T-helper 2 cell treated with Interferon-gamma antibody and Interleukin-4, amounts not matched to agents 5 μg/mL and 100 μg/mL, for 36 hours (primary cell): ENCODE results near the gene CTXND1.
"Not testable (repeated sequence)": the region's sequence is repeated elsewhere in the genome, so short reads cannot be mapped to it uniquely, and the experiment has no call there.

ENCODE experiments used
- DNase-seq: peaks from one replicate; pipeline ENCODE4 v3.0.0; 2021; ENCODE audit warnings: low spot score
- H3K27ac Mint-ChIP-seq: one replicate; pipeline ENCODE4 v1.8.0; 2021; ENCODE audit warnings: mild to moderate bottlenecking, mixed read lengths
- H3K27me3 Mint-ChIP-seq: one replicate; pipeline ENCODE4 v1.8.0; 2021; ENCODE audit warnings: low read depth, mixed read lengths
- H3K36me3 Mint-ChIP-seq: one replicate; pipeline ENCODE4 v1.8.0; 2021; ENCODE audit warnings: low read depth, mixed read lengths
- H3K4me1 Mint-ChIP-seq: one replicate; pipeline ENCODE4 v1.8.0; 2021; ENCODE audit warnings: low read depth, mixed read lengths
- H3K4me3 Mint-ChIP-seq: one replicate; pipeline ENCODE4 v1.8.0; 2022; ENCODE audit warnings: mild to moderate bottlenecking, moderate library complexity, mixed read lengths
- H3K9me3 Mint-ChIP-seq: one replicate; pipeline ENCODE4 v1.8.0; 2021; ENCODE audit warnings: mixed read lengths

The CTXND1 gene

DNA sequence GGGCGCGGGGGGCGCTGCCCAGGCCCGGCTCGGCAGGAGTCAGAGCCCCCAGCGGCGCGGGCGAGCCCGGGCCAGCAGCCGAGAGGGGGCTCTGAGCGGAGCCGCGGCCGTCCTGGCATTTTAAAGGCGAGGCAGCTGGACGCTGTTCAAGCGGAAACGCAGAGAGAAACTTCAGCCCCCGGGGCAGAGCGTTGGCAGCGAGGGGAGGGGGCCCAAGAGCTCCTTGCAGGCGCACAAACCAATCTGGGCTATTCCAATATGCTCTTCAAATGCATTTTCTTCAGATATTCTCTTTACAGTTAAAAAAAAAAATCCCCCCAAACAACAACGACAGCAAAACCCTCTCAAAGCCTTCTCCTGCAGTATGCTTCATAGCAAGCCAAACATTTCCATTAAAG is at the start of gene CTXND1:
CTXND1 (minus strand) TSS at position 93 of the 398 bp plus-strand sequence. CDS start 50,264 bp downstream, outside the sequence.
- peaks cover 55% of the 10 kb centered on the region for H3K27me3 Mint-ChIP-seq
- H3K36me3 Mint-ChIP-seq = no peaks in the 10 kb centered on the region
- peaks cover 2% of the 10 kb centered on the region for H3K4me1 Mint-ChIP-seq
- no peaks in the 10 kb centered on the region for H3K9me3 Mint-ChIP-seq
- peak within 1 kb of the TSS; percentile 46 for H3K4me3 Mint-ChIP-seq
- no peak within 1 kb of the TSS for H3K27ac Mint-ChIP-seq
- DNase-seq = no peak

DNA sequence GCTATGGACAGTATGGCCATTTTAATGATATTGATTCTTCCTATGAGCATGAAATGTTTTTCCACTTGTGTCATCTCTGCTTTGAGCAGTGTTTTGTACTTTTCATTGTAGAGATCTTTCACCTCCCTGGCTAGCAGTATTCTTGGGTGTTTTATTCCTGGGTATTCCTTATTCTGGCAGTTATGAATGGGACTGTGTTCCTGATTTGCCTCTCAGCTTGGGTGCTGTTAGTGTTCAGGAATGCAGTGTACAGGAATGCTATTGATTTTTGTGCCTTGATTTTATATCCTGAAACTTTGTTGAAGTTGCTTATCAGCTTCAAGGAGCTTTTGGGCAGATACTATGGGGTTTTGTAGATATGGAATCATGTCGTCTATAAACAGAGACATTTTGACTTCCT is 49.5 kb upstream of the CTXND1 start:
- Mint-ChIP-seq H3K27ac (no peak overlapping the region), H3K4me1 (no peaks in the 10 kb centered on the region), H3K36me3 (no peaks in the 10 kb centered on the region), H3K9me3 (peaks cover 3% of the 10 kb centered on the region), H3K4me3 (no peak overlapping the region), H3K27me3 (peaks cover 14% of the 10 kb centered on the region)
- DNase-seq = no peak

- not testable (repeated sequence) for H3K4me3 Mint-ChIP-seq, H3K27ac Mint-ChIP-seq, H3K4me1 Mint-ChIP-seq, DNase-seq, H3K9me3 Mint-ChIP-seq, H3K36me3 Mint-ChIP-seq
- peaks cover 11% of the 10 kb centered on the region for H3K27me3 Mint-ChIP-seq
Measured at GRCh38 chr15:80295777-80296176, 43.8 kb upstream of the CTXND1 start.

GRCh38 chr15:80292079-80292478 is 40.1 kb upstream of the CTXND1 start:
- no peaks in the 10 kb centered on the region for H3K9me3 Mint-ChIP-seq
- H3K4me1 Mint-ChIP-seq = no peaks in the 10 kb centered on the region
- H3K36me3 Mint-ChIP-seq = no peaks in the 10 kb centered on the region

GRCh38 chr15:80290891-80291290 is 38.9 kb upstream of the CTXND1 start:
- H3K4me1 Mint-ChIP-seq, H3K27ac Mint-ChIP-seq, H3K4me3 Mint-ChIP-seq, DNase-seq, H3K27me3 Mint-ChIP-seq, H3K36me3 Mint-ChIP-seq, H3K9me3 Mint-ChIP-seq: not testable (repeated sequence)

More at GRCh38 chr15:80292079-80292478, 40.1 kb upstream of the CTXND1 start:
- Mint-ChIP-seq H3K4me3 (no peak overlapping the region), H3K27me3 (peaks cover 8% of the 10 kb centered on the region), H3K27ac (no peak overlapping the region)
- DNase-seq = no peak

DNA sequence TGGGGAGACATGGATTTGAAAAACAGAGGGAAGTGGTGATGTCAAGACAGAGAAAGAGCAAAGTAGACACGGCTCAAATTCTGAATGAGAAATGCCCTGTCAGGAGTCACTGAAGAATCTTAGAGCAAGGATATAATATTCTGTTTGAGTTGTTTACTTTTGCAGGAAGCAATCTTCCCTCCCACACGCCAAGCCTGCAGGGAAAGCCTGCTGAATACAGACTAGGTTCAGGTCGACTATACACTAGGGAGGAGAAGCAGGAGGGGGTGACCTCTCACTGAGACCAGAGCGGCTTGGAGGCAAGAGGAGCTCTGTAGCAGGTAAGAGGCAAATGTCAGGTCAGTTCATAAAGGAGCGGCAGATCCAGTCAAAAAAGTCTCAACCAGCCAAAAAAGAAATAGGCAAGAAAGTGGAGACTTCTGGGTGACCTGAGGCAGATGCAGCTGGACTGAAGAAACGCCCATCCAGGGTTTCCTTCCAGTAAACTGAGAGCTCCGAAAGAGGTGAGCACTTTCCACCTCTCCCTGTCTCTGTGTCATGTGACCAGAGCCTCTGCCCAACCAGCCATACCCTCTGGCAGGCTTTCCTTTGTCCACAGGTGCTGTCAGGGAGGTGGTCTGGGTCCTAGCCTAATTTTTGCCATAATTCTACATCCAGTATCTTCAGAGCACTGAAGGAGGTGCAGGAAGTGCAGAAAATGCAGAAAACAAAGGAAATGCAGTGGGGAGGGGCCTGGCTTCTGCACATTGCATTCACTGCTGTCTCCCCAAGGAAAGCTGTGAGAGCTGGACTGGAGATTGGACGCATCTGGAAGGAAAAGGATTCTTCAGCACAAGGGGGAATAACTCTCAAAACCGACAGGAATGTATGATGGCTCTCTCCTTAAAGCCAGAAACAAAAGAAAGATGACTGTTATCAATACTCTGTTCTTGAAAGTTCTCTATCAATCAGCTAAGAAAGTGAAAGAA is 37.8 kb upstream of the CTXND1 start:
- no peak for DNase-seq
- Mint-ChIP-seq H3K4me1 (no peaks in the 10 kb centered on the region), H3K9me3 (no peaks in the 10 kb centered on the region), H3K27me3 (peaks cover 8% of the 10 kb centered on the region), H3K36me3 (no peaks in the 10 kb centered on the region), H3K4me3 (no peak overlapping the region), H3K27ac (no peak overlapping the region)

DNA sequence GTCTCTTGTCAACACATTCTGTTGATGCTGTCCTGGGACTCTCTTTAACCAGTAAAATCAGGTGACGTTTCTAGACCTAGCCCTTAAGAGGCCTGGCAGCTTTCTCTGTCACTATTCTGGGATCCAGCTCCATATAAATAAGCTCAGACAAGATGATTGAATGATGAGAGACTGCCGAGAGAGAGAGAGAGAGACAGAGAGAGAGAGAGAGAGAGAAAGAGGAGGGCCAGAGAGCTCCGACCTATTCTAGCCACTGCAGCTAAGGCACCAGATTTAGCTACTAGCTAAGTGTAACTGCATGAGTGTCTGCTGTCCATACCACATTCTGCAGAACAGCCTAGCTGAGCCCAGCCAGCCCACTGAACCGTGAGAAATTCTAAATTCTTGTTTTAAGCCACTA is 36.1 kb upstream of the CTXND1 start:
- Mint-ChIP-seq H3K4me3 (no peak overlapping the region), H3K27ac (no peak overlapping the region), H3K36me3 (no peaks in the 10 kb centered on the region), H3K4me1 (no peaks in the 10 kb centered on the region), H3K27me3 (peaks cover 8% of the 10 kb centered on the region), H3K9me3 (no peaks in the 10 kb centered on the region)
- DNase-seq = no peak

GRCh38 chr15:80286055-80286454 is 34.0 kb upstream of the CTXND1 start:
- H3K9me3 Mint-ChIP-seq = no peaks in the 10 kb centered on the region
- H3K36me3 Mint-ChIP-seq = no peaks in the 10 kb centered on the region
- peaks cover 5% of the 10 kb centered on the region for H3K27me3 Mint-ChIP-seq
- no peak overlapping the region for H3K27ac Mint-ChIP-seq
- H3K4me3 Mint-ChIP-seq = no peak overlapping the region
- no peak for DNase-seq
- no peaks in the 10 kb centered on the region for H3K4me1 Mint-ChIP-seq

GRCh38 chr15:80285379-80285778 is 33.4 kb upstream of the CTXND1 start:
- Mint-ChIP-seq H3K27ac (no peak overlapping the region), H3K36me3 (no peaks in the 10 kb centered on the region), H3K4me1 (no peaks in the 10 kb centered on the region), H3K9me3 (no peaks in the 10 kb centered on the region), H3K27me3 (peaks cover 3% of the 10 kb centered on the region), H3K4me3 (no peak overlapping the region)
- no peak for DNase-seq

DNA sequence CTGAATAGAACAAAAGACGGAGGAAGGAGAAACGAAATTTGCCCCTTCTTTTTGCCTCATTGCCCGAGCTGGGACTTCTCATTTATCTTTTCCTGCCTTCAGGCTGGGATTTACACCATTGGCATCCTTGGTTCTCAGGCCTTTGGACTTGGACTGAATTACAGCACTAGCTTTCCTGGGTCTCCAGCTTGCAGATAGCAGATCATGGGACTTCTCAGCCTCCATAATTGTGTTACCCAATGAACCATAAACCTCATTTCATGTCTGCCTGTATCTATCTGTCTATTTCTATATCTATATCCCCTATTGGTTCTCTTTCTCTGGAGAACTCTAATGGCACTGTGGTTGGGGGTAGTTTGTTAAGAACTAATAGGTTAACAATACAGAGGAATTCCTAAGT is 31.5 kb upstream of the CTXND1 start:
- Mint-ChIP-seq H3K27ac (no peak overlapping the region), H3K4me3 (no peak overlapping the region), H3K4me1 (no peaks in the 10 kb centered on the region), H3K27me3 (no peaks in the 10 kb centered on the region), H3K9me3 (no peaks in the 10 kb centered on the region), H3K36me3 (no peaks in the 10 kb centered on the region)
- DNase-seq = no peak

DNA sequence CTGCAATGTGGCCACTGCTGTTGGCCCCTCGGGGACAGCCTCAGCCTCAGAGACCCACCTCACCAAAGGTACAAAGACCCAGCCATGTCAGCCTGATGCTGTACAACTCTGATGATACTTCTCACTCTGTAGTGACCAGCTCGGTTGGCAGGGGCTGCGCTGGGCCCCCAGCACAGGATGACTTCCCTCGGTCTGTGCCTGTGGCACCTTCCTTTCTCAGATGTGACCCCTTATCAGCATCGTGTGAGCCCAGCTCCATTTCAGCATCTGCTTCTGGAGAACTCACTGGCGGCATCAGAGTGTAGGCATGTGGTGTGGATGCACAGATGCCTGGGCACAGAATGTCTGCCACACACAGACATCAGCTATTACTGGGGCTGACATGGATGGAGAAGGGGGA is 25.1 kb upstream of the CTXND1 start:
- Mint-ChIP-seq H3K4me1 (no peaks in the 10 kb centered on the region), H3K27ac (no peak overlapping the region), H3K36me3 (no peaks in the 10 kb centered on the region)

DNA sequence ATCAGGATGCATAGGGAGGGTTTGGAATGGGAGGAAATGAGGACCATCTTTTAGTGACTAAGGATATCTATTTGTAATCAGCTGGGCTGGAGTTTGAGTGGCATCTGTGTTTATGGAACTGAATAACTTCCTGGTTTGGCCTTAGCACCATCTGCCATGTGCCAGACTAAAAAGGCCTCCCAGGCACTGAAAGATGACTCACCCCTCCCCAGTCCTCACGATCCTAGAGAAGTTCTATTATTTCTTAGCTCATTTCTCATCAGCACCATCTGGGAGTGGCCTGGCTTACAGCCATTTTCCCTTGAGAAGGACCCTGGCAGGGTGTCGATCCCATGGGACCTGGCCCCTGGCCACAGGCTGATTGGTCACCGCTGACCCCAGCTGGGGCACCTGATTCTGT is 23.9 kb upstream of the CTXND1 start:
- H3K9me3 Mint-ChIP-seq = no peaks in the 10 kb centered on the region
- no peak overlapping the region for H3K27ac Mint-ChIP-seq
- H3K4me1 Mint-ChIP-seq = no peaks in the 10 kb centered on the region
- DNase-seq = no peak
- peaks cover 2% of the 10 kb centered on the region for H3K27me3 Mint-ChIP-seq
- H3K36me3 Mint-ChIP-seq = no peaks in the 10 kb centered on the region
- H3K4me3 Mint-ChIP-seq = no peak overlapping the region

More for the DNA sequence above, 25.1 kb upstream of the CTXND1 start:
- Mint-ChIP-seq H3K27me3 (no peaks in the 10 kb centered on the region), H3K9me3 (no peaks in the 10 kb centered on the region), H3K4me3 (no peak overlapping the region)
- DNase-seq = no peak

DNA sequence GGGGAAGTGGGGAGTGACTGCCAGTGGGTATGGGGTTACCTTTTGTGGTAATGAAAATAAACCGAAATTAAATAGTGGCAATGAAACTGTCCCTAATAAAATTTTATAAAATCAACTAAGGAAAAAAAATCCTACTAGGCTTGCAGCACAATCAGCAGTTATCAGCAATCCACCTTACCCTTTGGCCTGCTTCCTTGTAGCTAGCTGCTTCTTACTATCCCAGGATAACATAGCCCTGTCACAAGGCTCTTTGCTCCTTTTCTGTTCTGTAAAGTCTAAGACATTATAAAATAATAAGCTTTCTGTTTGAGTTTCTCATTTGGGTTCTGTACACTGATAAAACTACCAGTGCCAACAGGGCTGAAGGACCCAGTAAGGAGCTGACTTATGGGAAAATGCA is 23.0 kb upstream of the CTXND1 start:
- Mint-ChIP-seq H3K9me3 (no peaks in the 10 kb centered on the region), H3K4me3 (no peak overlapping the region), H3K27ac (no peak overlapping the region), H3K36me3 (no peaks in the 10 kb centered on the region), H3K4me1 (no peaks in the 10 kb centered on the region), H3K27me3 (peaks cover 2% of the 10 kb centered on the region)
- no peak for DNase-seq

- no peaks in the 10 kb centered on the region for H3K4me1 Mint-ChIP-seq
- H3K4me3 Mint-ChIP-seq = no peak overlapping the region
- H3K36me3 Mint-ChIP-seq = no peaks in the 10 kb centered on the region
- H3K27me3 Mint-ChIP-seq = peaks cover 2% of the 10 kb centered on the region
- H3K9me3 Mint-ChIP-seq = no peaks in the 10 kb centered on the region
- DNase-seq = no peak
- H3K27ac Mint-ChIP-seq = no peak overlapping the region
Measured at GRCh38 chr15:80274554-80274953, 22.5 kb upstream of the CTXND1 start.

DNA sequence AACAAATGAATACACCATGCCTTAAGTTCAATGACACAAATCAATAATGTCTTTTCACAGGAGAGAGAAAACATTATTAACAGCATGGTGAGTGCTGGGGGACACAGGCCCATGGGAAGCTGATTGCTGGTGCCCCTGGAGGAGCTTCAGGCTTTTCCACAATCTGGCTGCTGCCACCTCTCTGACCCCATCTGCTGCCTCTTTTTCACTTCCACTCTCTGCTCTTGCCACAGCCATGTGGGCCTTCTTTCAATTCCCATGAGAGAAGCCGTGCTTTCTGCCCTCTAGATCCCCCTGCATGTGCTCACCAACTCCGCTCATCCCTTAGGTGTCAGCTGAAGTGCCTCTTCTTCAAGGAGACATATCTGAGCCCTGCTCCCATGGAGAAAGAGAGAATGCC is 21.0 kb upstream of the CTXND1 start:
- Mint-ChIP-seq H3K27me3 (peaks cover 2% of the 10 kb centered on the region), H3K4me1 (no peaks in the 10 kb centered on the region), H3K9me3 (no peaks in the 10 kb centered on the region), H3K36me3 (no peaks in the 10 kb centered on the region), H3K27ac (no peak overlapping the region), H3K4me3 (no peak overlapping the region)
- no peak for DNase-seq
